Stimulated activated naive CD4-positive, alpha-beta T cell (primary cell): ENCODE data around the gene TMEM109.

Experiments used
- DNase-seq, 6 experiments: peaks; one replicate each; lab custom pipeline; 2025; lab: John Stamatoyannopoulos, UW

Gene TMEM109

GRCh38 chr11:60925868-60926267, 11.9 kb downstream of the TMEM109 start:
- no peak for DNase-seq

GRCh38 chr11:60926500-60926899, 12.5 kb downstream of the TMEM109 start:
- DNase-seq: no peak

GRCh38 chr11:60927061-60927592, 13.2 kb downstream of the TMEM109 start:
- no peak for DNase-seq

- no peak for DNase-seq
Observed at GRCh38 chr11:60927600-60927999, 13.6 kb downstream of the TMEM109 start.

GRCh38 chr11:60928563-60929001, 14.6 kb downstream of the TMEM109 start:
- no peak for DNase-seq

- no peak for DNase-seq
Observed at GRCh38 chr11:60929764-60930163, 15.8 kb downstream of the TMEM109 start.

GRCh38 chr11:60930394-60930793, 16.4 kb downstream of the TMEM109 start:
- DNase-seq: no peak

GRCh38 chr11:60931917-60932316, 18.0 kb downstream of the TMEM109 start:
- no peak for DNase-seq

GRCh38 chr11:60932605-60933356, 18.8 kb downstream of the TMEM109 start:
- no peak for DNase-seq

GRCh38 chr11:60933416-60934123, 19.6 kb downstream of the TMEM109 start:
- no peak for DNase-seq

- no peak for DNase-seq
Observed at GRCh38 chr11:60934124-60934789, 20.3 kb downstream of the TMEM109 start.

GRCh38 chr11:60934790-60935605, 21.0 kb downstream of the TMEM109 start:
- DNase-seq: no peak

- DNase-seq: no peak
Observed at GRCh38 chr11:60935676-60936442, 21.9 kb downstream of the TMEM109 start.

GRCh38 chr11:60936467-60937143, 22.6 kb downstream of the TMEM109 start:
- DNase-seq: no peak

GRCh38 chr11:60937144-60937527, 23.2 kb downstream of the TMEM109 start:
- no peak for DNase-seq

- DNase-seq: no peak
Observed at GRCh38 chr11:60937811-60938210, 23.9 kb downstream of the TMEM109 start.

GRCh38 chr11:60938500-60938899, 24.5 kb downstream of the TMEM109 start:
- DNase-seq: no peak

- no peak for DNase-seq
Observed at GRCh38 chr11:60939301-60939700, 25.3 kb downstream of the TMEM109 start.

- DNase-seq: no peak
Observed at GRCh38 chr11:60939855-60940254, 25.9 kb downstream of the TMEM109 start.

- DNase-seq: no peak
Observed at GRCh38 chr11:60941371-60942119, 27.6 kb downstream of the TMEM109 start.
